Gastroesophageal sphincter (tissue), 4 donors: ENCODE data around the gene SGPP2. TPM values are rescaled to one million over a fixed set of nuclear protein-coding genes. Genes with fewer than 3 reads are reported as not detected.

Experiments
- ATAC-seq: fragments of 150-250 bp; one replicate; pipeline ENCODE4 v1.9.1; 2016; ENCODE audit warnings: mild to moderate bottlenecking, moderate library complexity
- H3K27ac ChIP-seq, 4 donors: fragments of 200-600 bp; sonication (generic) in 3 of 4; 1 replicate in 3 of 4; 2 replicates in 1 of 4; pipeline ENCODE4 v1.5.1; 2016 to 2019
- H3K27me3 ChIP-seq: fragments of 200-600 bp; sonication (generic); one replicate; pipeline ENCODE4 v1.5.1; 2019
- H3K36me3 ChIP-seq, 2 donors: fragments of 200-600 bp; sonication (generic); one replicate each; pipeline ENCODE4 v1.5.1; 2019; ENCODE audit warnings: control low read depth in 1 of 2
- H3K4me1 ChIP-seq, 3 donors: fragments of 200-600 bp; sonication (generic); 1 replicate in 2 of 3; 2 replicates in 1 of 3; pipeline ENCODE4 v1.5.1; 2016 to 2019; ENCODE audit warnings: control low read depth in 2 of 3
- H3K4me3 ChIP-seq, 2 donors: fragments of 200-600 bp; sonication (generic); one replicate each; pipeline ENCODE4 v1.5.1; 2019; ENCODE audit warnings: mild to moderate bottlenecking in 1 of 2, moderate library complexity in 1 of 2
- H3K9me3 ChIP-seq, 3 donors: fragments of 200-600 bp; sonication (generic); one replicate each; pipeline ENCODE4 v1.5.1; 2017 to 2019; ENCODE audit warnings: control low read depth in 2 of 3
- EP300 ChIP-seq: sonication (generic); formaldehyde crosslinking; IDR thresholded peaks from one replicate; pipeline ENCODE4 v1.6.1; 2017; ENCODE audit warnings: antibody characterized with exemption, mild to moderate bottlenecking
- POLR2A ChIP-seq, 2 donors: fragments of 450-650 bp; IDR thresholded peaks; one replicate each; pipeline ENCODE4 v1.6.1; 2017; ENCODE audit warnings: antibody characterized with exemption in 2 of 2, mild to moderate bottlenecking in 2 of 2, moderate library complexity in 1 of 2
- POLR2AphosphoS5 ChIP-seq: sonication (generic); formaldehyde crosslinking; IDR thresholded peaks from one replicate; pipeline ENCODE4 v1.6.1; 2017; ENCODE audit warnings: antibody characterized with exemption
- whole genome bisulfite sequencing, 2 donors: methylation state at CpG; one replicate each; pipeline ENCODE4 v1.1.5; 2018; ENCODE audit warnings: low coverage in 1 of 2; 5-methylcytosine and 5-hydroxymethylcytosine counted together
- total RNA-seq, 4 donors: library from RNA; depleted of rRNA; stranded (reverse); fragments of >200 nt; gene quantifications; one replicate each; pipeline ENCODE4 v1.1.0, GENCODE V29; 2016
- TF ChIP-seq, protein P1 (sequence below), 4 experiments: fragments of 200-600 bp in 2 of 4; fragments of 450-650 bp in 2 of 4; sonication (generic) in 1 of 4; IDR thresholded peaks; one replicate each; pipeline ENCODE4 v1.5.1; 2017 to 2019; ENCODE audit warnings: antibody characterized with exemption in 4 of 4, mild to moderate bottlenecking in 2 of 4, moderate library complexity in 2 of 4

SGPP2 gene
- total RNA-seq, 4 donors from 2014 or later = 0.89 to 1.8 (median 1.2) TPM; not detected in 1

DNA sequence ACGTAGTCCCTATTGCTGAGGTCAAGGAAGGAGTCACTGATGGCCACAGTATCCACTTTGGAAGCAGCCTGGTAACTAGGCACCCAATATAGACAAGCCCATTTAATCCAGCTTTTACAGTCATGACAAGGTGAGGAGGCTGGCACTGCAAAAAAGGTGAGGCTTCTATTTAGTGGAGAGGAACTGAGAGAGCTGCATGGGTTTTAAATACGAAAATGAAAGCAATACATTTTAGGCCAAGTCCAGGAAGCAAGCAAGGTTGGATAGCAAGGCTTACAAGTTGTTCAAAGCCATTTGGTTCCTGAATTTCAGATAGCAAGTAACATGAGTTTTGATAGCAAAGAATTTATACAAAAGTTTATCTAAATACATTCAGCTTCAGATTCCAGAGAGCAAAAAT, 80.4 kb downstream of the SGPP2 start:
- no peaks in the 10 kb centered on the region for H3K36me3 ChIP-seq
- no peak overlapping the region for H3K27ac ChIP-seq
- no peaks in the 10 kb centered on the region for H3K27me3 ChIP-seq
- no peak overlapping the region for H3K4me3 ChIP-seq
- 67 to 82% methylated on average over 2 of the region's 2 CpGs for WGBS, 2 donors
- TF ChIP-seq, protein P1, sequence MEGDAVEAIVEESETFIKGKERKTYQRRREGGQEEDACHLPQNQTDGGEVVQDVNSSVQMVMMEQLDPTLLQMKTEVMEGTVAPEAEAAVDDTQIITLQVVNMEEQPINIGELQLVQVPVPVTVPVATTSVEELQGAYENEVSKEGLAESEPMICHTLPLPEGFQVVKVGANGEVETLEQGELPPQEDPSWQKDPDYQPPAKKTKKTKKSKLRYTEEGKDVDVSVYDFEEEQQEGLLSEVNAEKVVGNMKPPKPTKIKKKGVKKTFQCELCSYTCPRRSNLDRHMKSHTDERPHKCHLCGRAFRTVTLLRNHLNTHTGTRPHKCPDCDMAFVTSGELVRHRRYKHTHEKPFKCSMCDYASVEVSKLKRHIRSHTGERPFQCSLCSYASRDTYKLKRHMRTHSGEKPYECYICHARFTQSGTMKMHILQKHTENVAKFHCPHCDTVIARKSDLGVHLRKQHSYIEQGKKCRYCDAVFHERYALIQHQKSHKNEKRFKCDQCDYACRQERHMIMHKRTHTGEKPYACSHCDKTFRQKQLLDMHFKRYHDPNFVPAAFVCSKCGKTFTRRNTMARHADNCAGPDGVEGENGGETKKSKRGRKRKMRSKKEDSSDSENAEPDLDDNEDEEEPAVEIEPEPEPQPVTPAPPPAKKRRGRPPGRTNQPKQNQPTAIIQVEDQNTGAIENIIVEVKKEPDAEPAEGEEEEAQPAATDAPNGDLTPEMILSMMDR (IDR thresholded peaks at IDR 0.05) = no peak
- H3K4me1 ChIP-seq = no peaks in the 10 kb centered on the region
- no peak for ATAC-seq
- H3K9me3 ChIP-seq = no peaks in the 10 kb centered on the region

DNA sequence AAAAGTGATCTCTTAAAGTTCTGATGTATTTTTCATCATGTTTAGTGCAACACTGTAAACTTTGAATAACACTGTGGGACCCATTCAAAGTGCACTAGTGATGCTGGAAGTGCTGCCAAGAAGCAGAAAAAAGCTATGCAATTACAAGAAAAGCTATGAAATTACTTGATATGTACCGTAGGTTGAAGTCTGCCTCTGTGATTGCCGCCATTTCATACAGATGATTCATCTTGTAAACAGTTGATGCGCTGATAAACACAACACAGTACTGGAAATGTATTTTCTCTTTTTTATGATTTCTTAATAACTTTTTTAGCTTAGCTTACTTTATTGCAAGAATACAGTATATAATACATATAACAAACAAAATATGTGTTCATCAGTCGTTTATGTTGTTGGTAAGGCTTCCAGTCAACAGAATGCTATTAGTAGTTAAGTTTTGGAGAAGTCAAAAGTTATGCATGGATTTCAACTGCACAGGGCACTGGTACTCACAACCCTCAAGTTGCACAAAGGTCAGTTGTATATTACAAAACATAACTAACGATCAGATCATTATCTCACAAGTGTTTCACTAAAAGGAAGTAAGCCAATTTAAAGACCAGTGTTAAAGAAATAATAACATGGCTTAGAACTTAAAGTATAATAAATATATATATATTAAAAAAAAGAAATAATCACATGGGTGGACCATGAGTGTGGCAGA, 82.0 kb downstream of the SGPP2 start:
- Histone ChIP-seq H3K36me3 (no peaks in the 10 kb centered on the region), H3K27me3 (no peaks in the 10 kb centered on the region), H3K4me3 (no peak overlapping the region), H3K4me1 (no peaks in the 10 kb centered on the region), H3K9me3 (no peaks in the 10 kb centered on the region), H3K27ac (no peak overlapping the region)
- 74% methylated on average over 5 of the region's 5 CpGs for WGBS, 2 donors
- TF ChIP-seq, protein P1 (IDR thresholded peaks at IDR 0.05) = no peak
- TF ChIP-seq POLR2AphosphoS5 = no peak
- no peak for TF ChIP-seq POLR2A (IDR thresholded peaks at IDR 0.05)
- no peak for TF ChIP-seq EP300
- ATAC-seq = no peak

DNA sequence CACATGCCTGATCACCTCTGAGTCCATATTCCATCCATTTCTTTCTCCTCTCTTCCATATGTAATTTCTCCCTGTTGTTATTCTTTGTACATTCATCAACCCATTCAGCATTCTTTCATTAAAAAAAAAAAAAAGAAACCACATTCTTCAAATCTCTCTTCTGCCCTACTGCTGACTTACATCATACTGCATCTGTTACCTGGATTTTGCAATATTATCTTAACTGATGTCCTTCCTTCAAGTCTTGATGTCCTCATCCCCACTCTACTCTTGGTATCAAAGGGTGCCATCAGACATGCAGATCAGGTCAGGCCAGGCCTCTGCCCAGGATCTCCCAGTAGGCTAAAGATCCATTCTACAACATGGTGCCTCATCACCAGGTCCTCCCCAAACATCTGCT, 90.6 kb downstream of the SGPP2 start:
- Histone ChIP-seq H3K4me1 (peaks cover 0 to 17% (median 0%) of the 10 kb centered on the region in 3 donors), H3K27ac (no peak overlapping the region), H3K27me3 (no peaks in the 10 kb centered on the region), H3K9me3 (no peaks in the 10 kb centered on the region), H3K4me3 (no peak overlapping the region), H3K36me3 (no peaks in the 10 kb centered on the region)
- no peak for TF ChIP-seq POLR2AphosphoS5
- TF ChIP-seq, protein P1 (IDR thresholded peaks at IDR 0.05) = no peak
- TF ChIP-seq POLR2A (IDR thresholded peaks at IDR 0.05) = no peak
- no peak for TF ChIP-seq EP300
- no peak for ATAC-seq

DNA sequence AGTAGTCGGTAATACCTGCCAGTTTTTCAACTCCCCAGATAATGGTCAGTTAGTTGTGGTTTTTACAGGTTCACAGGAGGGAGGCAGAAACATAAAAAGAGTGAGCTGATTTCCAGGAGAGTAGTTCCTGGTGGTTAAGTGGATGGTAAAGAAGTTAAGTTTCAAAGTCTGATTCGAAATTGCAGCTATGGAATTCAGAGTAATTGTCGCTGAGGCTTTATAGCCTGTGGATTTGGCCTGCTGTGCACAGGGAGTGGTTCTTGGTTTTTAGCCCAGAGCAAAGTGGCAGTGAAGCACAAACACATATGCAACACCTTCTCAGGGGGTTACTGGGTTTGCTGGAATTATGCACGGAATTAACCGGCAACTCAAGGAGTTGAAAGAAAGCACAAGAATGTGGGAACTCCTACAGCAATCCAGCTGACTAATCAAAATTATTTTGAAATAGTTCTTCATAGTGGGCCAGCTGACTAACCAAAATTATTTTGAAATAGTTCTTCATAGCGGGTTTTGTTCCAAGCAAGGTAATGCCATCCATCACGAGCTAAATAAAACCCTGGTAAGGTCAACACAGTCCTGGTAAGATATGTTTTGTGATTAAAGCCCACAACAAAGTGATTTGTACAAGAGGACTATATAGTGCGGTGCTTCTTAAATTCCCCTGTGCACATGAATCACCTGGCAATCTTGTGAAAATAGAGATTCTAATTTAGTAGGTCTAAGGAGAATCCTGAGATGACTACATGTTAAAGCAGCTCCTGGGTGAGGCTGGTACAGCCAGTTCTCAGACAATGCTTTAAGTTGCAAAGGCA, 94.4 kb downstream of the SGPP2 start:
- Histone ChIP-seq H3K36me3 (no peaks in the 10 kb centered on the region), H3K4me3 (no peak overlapping the region), H3K9me3 (no peaks in the 10 kb centered on the region), H3K27ac (peak overlapping the region in 3 of 4 donors; percentile 23 to 62 (median 28)), H3K4me1 (peaks cover 0 to 17% (median 0%) of the 10 kb centered on the region in 3 donors), H3K27me3 (no peaks in the 10 kb centered on the region)
- ATAC-seq = peak; percentile 83
- WGBS, 2 donors = 26 to 33% methylated on average over 7 to 8 of the region's 8 CpGs
- TF ChIP-seq POLR2AphosphoS5 (peak; percentile 66), POLR2A (IDR thresholded peaks at IDR 0.05) (no peak)

DNA sequence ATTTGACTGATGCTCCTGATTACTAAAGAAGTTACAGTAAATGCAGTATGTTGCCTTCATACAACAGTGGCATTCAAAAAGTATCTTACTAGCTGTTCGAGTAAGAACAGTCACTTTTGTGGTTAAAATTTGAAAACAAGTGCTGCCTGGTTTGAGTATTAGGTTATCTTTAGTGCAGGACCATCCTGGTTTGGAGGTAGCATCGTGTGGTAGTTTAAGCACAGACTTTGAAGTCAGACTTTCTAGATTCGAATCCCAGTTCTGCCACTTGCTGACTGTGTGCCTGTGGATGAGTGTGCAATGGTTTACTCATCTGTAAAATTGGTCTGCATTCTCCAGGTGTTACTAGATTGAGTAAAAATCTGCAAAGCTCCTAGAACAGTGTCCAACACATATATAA, 96.8 kb downstream of the SGPP2 start:
- peaks cover 0 to 17% (median 0%) of the 10 kb centered on the region in 3 donors for H3K4me1 ChIP-seq
- H3K9me3 ChIP-seq = no peaks in the 10 kb centered on the region
- ATAC-seq = no peak
- H3K36me3 ChIP-seq = no peaks in the 10 kb centered on the region
- TF ChIP-seq, protein P1 (IDR thresholded peaks at IDR 0.05) = no peak
- no peak for TF ChIP-seq POLR2AphosphoS5
- TF ChIP-seq POLR2A (IDR thresholded peaks at IDR 0.05) = no peak
- no peak for TF ChIP-seq EP300
- no peak overlapping the region for H3K4me3 ChIP-seq
- no peak overlapping the region for H3K27ac ChIP-seq
- WGBS, 2 donors = 96 to 100% methylated on average over 2 to 3 of the region's 3 CpGs
- H3K27me3 ChIP-seq = no peaks in the 10 kb centered on the region
